D721Med (cell line): ENCODE measurements around the gene WFDC2.

Experiments
- DNase-seq: peaks from one replicate; pipeline ENCODE4 v3.0.0; 2011; ENCODE audit warnings: low spot score; ENCODE audit not compliant: insufficient read length
- FAIRE-seq: peaks from 2 replicates; lab custom pipeline; 2011; peaks lifted over from hg19 to GRCh38; lab: Jason Lieb, UNC
- CTCF ChIP-seq: IDR thresholded peaks from 2 replicates; pipeline ENCODE4 v1.5.1; 2012; ENCODE audit warnings: mild to moderate bottlenecking, control low read depth; ENCODE audit not compliant: insufficient read depth; ENCODE audit errors: missing control alignments

WFDC2 gene

GRCh38 chr20:45462711-45463509 lies 6.6 kb upstream of the WFDC2 start:
- no peak for FAIRE-seq

GRCh38 chr20:45463709-45464108 lies 5.8 kb upstream of the WFDC2 start:
- no peak for DNase-seq
- no peak for TF ChIP-seq CTCF
- FAIRE-seq, result no peak

More at GRCh38 chr20:45462711-45463509, 6.6 kb upstream of the WFDC2 start:
- no peak for TF ChIP-seq CTCF
- no peak for DNase-seq

- no peak for FAIRE-seq
- no peak for TF ChIP-seq CTCF
- DNase-seq, result no peak
Observed at GRCh38 chr20:45465491-45466266, 3.9 kb upstream of the WFDC2 start.

GRCh38 chr20:45467172-45467571 lies 2.4 kb upstream of the WFDC2 start:
- DNase-seq (no peak), FAIRE-seq (no peak)
- no peak for TF ChIP-seq CTCF

- DNase-seq, result no peak
- no peak for FAIRE-seq
- no peak for TF ChIP-seq CTCF
Observed at GRCh38 chr20:45467861-45468260, 1.7 kb upstream of the WFDC2 start.

- DNase-seq, result no peak
- FAIRE-seq, result no peak
Observed at GRCh38 chr20:45470262-45470931, 844 bp downstream of the WFDC2 start.

More at GRCh38 chr20:45470262-45470931, 844 bp downstream of the WFDC2 start:
- TF ChIP-seq CTCF, result no peak
